Subcutaneous adipose tissue (tissue), 4 donors: ENCODE results near the gene MAGED1. TPM values are rescaled to one million over a fixed set of nuclear protein-coding genes. Genes with fewer than 3 reads are reported as not detected.

ENCODE experiments used
- total RNA-seq, 4 donors: library from RNA; depleted of rRNA; stranded (reverse); fragments of >200 nt; gene quantifications; one replicate each; pipeline ENCODE4 v1.1.0, GENCODE V29; 2016
- TF ChIP-seq, protein P1 (sequence below): fragments of 450-650 bp; IDR thresholded peaks from one replicate; pipeline ENCODE4 v1.5.1; 2016; ENCODE audit warnings: low read depth, mild to moderate bottlenecking, control low read depth, antibody characterized with exemption, moderate library complexity

Gene MAGED1
- total RNA-seq, 4 donors from 2014 or later = 21.4 to 39.0 (median 23.7) TPM

DNA sequence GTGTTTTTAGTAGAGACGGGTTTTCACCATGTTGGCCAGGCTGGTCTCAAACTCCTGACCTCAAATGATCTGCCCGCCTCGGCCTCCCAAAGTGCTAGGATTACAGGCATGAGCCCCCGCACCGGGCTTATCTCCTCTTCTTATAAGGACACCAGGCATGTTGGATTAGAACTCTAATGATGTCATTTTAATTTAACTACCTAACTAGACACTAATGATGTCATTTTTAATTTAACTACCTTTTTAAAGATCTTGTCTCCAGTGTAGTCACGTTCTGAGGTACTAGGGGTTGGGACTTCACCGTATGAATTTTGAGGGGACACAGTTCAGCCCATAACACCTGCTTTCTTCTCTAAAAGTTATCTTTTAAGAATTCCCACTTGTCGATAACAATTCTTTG lies 37.7 kb upstream of the MAGED1 start:
- TF ChIP-seq, protein P1, sequence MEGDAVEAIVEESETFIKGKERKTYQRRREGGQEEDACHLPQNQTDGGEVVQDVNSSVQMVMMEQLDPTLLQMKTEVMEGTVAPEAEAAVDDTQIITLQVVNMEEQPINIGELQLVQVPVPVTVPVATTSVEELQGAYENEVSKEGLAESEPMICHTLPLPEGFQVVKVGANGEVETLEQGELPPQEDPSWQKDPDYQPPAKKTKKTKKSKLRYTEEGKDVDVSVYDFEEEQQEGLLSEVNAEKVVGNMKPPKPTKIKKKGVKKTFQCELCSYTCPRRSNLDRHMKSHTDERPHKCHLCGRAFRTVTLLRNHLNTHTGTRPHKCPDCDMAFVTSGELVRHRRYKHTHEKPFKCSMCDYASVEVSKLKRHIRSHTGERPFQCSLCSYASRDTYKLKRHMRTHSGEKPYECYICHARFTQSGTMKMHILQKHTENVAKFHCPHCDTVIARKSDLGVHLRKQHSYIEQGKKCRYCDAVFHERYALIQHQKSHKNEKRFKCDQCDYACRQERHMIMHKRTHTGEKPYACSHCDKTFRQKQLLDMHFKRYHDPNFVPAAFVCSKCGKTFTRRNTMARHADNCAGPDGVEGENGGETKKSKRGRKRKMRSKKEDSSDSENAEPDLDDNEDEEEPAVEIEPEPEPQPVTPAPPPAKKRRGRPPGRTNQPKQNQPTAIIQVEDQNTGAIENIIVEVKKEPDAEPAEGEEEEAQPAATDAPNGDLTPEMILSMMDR = no peak

DNA sequence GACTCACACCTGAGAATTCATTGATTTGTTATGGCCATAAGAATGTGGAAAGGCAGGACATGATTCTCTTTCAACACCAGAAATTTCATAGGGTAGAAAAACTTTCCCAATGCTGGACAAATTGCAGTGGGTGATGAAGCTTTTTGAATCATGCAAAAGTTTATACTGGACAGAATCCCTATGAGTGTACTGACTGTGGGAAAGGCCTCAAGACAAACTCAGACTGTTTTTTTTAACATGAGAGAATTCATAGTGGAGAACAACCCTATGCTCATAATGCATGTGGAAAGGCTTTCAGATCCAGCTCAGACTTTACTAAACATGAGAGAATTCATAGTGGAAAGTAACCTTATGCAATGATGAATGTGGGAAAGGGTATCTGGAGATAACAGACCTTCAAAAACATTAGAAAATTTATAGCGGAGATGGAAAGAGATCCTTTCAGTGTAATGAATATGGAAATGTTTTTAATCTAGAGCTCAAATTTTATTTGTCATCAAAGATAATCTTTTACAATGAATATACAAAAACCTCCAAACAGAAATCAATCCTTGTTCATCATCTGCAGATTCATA lies 36.2 kb upstream of the MAGED1 start:
- TF ChIP-seq, protein P1 = no peak

DNA sequence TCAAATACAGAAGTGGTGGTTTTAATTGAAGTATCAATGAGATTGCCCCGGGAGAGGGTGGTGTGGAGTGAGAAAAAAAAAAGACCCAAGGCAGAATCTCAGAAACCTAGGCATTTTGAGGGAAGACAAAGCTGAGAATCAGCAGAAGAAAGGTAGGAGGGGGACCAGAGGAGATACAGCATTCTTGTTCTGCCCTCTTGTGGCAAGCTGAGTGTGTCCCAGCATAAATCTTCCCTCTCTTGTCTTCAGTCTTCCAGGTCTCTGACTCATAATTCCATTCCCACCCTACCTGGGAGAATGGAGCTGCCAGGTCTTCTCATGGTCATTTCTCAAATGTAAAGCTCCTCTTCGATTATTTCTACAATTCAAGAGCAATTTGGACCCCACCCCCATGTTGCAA lies 32.7 kb upstream of the MAGED1 start:
- TF ChIP-seq, protein P1 = no peak

DNA sequence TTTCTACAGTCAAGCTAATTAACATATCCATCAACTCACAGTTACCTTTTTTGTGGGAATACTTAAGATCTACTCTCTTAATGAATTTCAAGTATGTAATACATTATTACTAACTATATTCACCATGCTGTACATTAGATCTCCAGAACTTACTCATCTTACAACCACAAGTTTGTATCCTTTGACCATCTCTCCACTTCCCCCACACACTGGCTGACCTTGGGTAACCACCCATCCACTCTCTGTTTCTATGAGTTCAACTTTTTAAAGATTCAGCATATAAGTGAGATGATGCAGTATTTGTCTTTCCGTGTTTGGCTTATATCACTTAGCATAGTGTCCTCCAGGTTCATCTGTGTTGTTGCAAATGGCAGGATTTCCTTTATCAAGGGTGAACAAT lies 30.5 kb upstream of the MAGED1 start:
- TF ChIP-seq, protein P1 = no peak

DNA sequence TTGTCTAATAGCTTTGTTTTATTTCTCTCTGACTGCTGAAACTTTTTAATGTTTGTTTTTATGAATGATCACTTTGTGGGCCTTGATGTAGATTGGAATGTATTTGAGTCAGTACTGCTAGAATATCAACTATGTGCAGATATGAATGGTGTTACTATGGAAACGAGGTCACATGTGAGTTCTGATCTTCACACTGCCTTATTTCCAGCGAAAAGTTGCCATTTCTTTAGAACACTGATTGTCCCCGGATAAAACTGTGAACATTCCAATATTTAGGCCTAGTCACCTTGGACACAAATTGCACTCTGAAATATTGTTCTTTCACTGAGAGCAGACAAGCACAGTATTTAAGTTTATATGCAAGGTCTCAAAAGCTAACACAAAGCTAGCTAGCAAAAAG lies 27.2 kb upstream of the MAGED1 start:
- TF ChIP-seq, protein P1 = no peak

DNA sequence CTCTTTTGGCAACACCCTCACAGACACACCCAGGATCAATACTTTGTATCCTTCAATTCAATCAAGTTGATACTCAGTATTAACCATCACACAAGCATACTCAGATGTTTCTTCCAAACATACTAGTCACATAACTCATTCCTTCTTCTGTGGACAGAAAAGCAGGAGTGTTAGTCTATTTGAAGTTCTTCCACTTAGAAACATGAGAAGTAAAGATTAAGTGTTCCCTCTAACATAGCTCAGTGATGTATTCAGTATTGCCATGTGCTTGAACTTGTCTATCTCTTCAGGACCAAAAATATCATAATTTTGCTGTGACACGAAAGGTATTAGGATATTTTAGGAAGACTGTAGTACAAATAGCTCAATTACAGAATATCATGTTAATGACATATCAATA lies 25.8 kb upstream of the MAGED1 start:
- TF ChIP-seq, protein P1 = no peak

DNA sequence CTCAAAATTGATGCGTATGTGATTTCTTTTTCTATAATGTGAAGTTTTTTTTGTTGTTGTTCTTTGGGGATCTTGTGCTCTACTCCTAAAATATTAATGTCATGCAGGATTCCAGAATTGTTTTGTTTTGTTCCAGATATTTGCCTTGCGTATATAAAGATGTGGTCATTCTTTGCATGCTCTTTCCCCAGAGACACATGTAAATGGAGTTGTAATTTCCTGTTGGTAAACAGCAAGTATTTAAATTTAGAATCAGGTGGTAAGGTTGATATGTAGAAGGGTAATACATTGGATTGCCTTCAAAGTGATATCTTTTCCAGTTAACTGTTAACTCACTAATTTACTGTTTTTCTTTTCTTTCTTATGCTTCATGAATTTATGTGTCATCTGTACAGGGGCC lies 23.1 kb upstream of the MAGED1 start:
- TF ChIP-seq, protein P1 = no peak
